ENCODE data around the gene RHEB.

The RHEB gene

GRCh38 chr7:151448261-151449252 is 71.1 kb downstream of the RHEB start:
- peak; percentile 87 for DNase-seq (ENCODE audit: low spot score)

- no peak for DNase-seq (ENCODE audit: low spot score)
Measured at GRCh38 chr7:151447901-151448260, 71.8 kb downstream of the RHEB start.

GRCh38 chr7:151447312-151447711 is 72.4 kb downstream of the RHEB start:
- DNase-seq (ENCODE audit: low spot score): no peak

- no peak for DNase-seq (ENCODE audit: low spot score)
Measured at GRCh38 chr7:151446412-151446811, 73.3 kb downstream of the RHEB start.

- no peak for DNase-seq (ENCODE audit: low spot score)
Measured at GRCh38 chr7:151444632-151445031, 75.1 kb downstream of the RHEB start.

GRCh38 chr7:151442776-151443496 is 76.8 kb downstream of the RHEB start:
- no peak for DNase-seq (ENCODE audit: low spot score)

GRCh38 chr7:151440799-151441445 is 78.8 kb downstream of the RHEB start:
- no peak for DNase-seq (ENCODE audit: low spot score)

- DNase-seq (ENCODE audit: low spot score): peak; percentile 92
Measured at GRCh38 chr7:151439855-151440798, 79.6 kb downstream of the RHEB start, which contains the start of gene CRYGN. TSS of gene CRYGN (minus strand) at chr7:151440141. CDS start at chr7:151439917, 224 bp downstream.

- no peak for DNase-seq (ENCODE audit: low spot score)
Measured at GRCh38 chr7:151438864-151439601, 80.7 kb downstream of the RHEB start.

GRCh38 chr7:151437866-151438516 is 81.7 kb downstream of the RHEB start:
- no peak for DNase-seq (ENCODE audit: low spot score)

GRCh38 chr7:151437159-151437553 is 82.5 kb downstream of the RHEB start:
- no peak for DNase-seq (ENCODE audit: low spot score)

- DNase-seq (ENCODE audit: low spot score): no peak
Measured at GRCh38 chr7:151436446-151437158, 83.1 kb downstream of the RHEB start.

- no peak for DNase-seq (ENCODE audit: low spot score)
Measured at GRCh38 chr7:151435971-151436370, 83.7 kb downstream of the RHEB start.

GRCh38 chr7:151435103-151435916 is 84.4 kb downstream of the RHEB start:
- no peak for DNase-seq (ENCODE audit: low spot score)

GRCh38 chr7:151434549-151434948 is 85.1 kb downstream of the RHEB start:
- no peak for DNase-seq (ENCODE audit: low spot score)

- no peak for DNase-seq (ENCODE audit: low spot score)
Measured at GRCh38 chr7:151433721-151434400, 85.8 kb downstream of the RHEB start.

- no peak for DNase-seq (ENCODE audit: low spot score)
Measured at GRCh38 chr7:151432658-151433521, 86.8 kb downstream of the RHEB start.
